Mesodermal cell (in vitro differentiated cells): ENCODE results near the gene SH3GLB2.
"Not testable (repeated sequence)": the region's sequence is repeated elsewhere in the genome, so short reads cannot be mapped to it uniquely, and the experiment has no call there.

Source experiments
- H3K27ac ChIP-seq: 2 replicates; pipeline ENCODE4 v1.7.0; 2013; ENCODE audit warnings: mild to moderate bottlenecking, low read depth, low read length, moderate library complexity; ENCODE audit not compliant: severe bottlenecking
- H3K36me3 ChIP-seq: 2 replicates; pipeline ENCODE4 v1.7.1; 2013; ENCODE audit warnings: mild to moderate bottlenecking, low read length, moderate library complexity; ENCODE audit not compliant: control insufficient read depth, insufficient read depth
- H3K4me1 ChIP-seq: one replicate; pipeline ENCODE4 v1.7.1; 2013; ENCODE audit warnings: mild to moderate bottlenecking, low read length; ENCODE audit not compliant: insufficient read depth, control insufficient read depth, poor library complexity, severe bottlenecking
- H3K4me3 ChIP-seq: 2 replicates; pipeline ENCODE4 v1.7.0; 2013; ENCODE audit warnings: low read length, control low read depth, mild to moderate bottlenecking; ENCODE audit not compliant: insufficient read depth, poor library complexity, severe bottlenecking; ENCODE audit errors: extremely low read depth
- H3K9me3 ChIP-seq: 2 replicates; pipeline ENCODE4 v1.7.1; 2013; ENCODE audit warnings: mild to moderate bottlenecking, low read length, moderate library complexity; ENCODE audit not compliant: control insufficient read depth
- WGBS, 2 experiments: methylation state at CpG; one replicate each; pipeline ENCODE4 v1.1.5; 2013; ENCODE audit warnings: missing lambda C conversion rate in 2 of 2; ENCODE audit not compliant: insufficient coverage in 2 of 2; 5-methylcytosine and 5-hydroxymethylcytosine counted together

The SH3GLB2 gene

GRCh38 chr9:128995791-128996190 lies 32.3 kb downstream of the SH3GLB2 start:
- no peaks in the 10 kb centered on the region for H3K9me3 ChIP-seq
- no peak overlapping the region for H3K4me3 ChIP-seq
- H3K36me3 ChIP-seq, result peaks cover 97% of the 10 kb centered on the region
- no peaks in the 10 kb centered on the region for H3K4me1 ChIP-seq
- H3K27ac ChIP-seq, result no peak overlapping the region
- 91 to 93% methylated on average over 3 to 5 of the region's 5 CpGs for WGBS, 2 experiments

GRCh38 chr9:128992995-128993394 lies 35.1 kb downstream of the SH3GLB2 start:
- no peak overlapping the region for H3K27ac ChIP-seq
- no peak overlapping the region for H3K4me3 ChIP-seq
- WGBS, 2 experiments, result 96 to 97% methylated on average over 6 to 7 of the region's 7 CpGs
- no peaks in the 10 kb centered on the region for H3K4me1 ChIP-seq
- H3K9me3 ChIP-seq, result no peaks in the 10 kb centered on the region
- H3K36me3 ChIP-seq, result peaks cover 94% of the 10 kb centered on the region

GRCh38 chr9:128987805-128988204 lies 40.3 kb downstream of the SH3GLB2 start:
- WGBS, 2 experiments, result 87 to 100% methylated on average over 3 of the region's 5 CpGs
- no peak overlapping the region for H3K27ac ChIP-seq

GRCh38 chr9:128986671-128987070 lies 41.5 kb downstream of the SH3GLB2 start:
- 98% methylated on average over 4 to 5 of the region's 5 CpGs for WGBS, 2 experiments
- no peak overlapping the region for H3K27ac ChIP-seq
- H3K4me1 ChIP-seq, result no peaks in the 10 kb centered on the region
- H3K9me3 ChIP-seq, result no peaks in the 10 kb centered on the region
- H3K36me3 ChIP-seq, result peaks cover 95% of the 10 kb centered on the region
- H3K4me3 ChIP-seq, result no peak overlapping the region

More at GRCh38 chr9:128987805-128988204, 40.3 kb downstream of the SH3GLB2 start:
- Histone ChIP-seq H3K4me3 (no peak overlapping the region), H3K36me3 (peaks cover 93% of the 10 kb centered on the region), H3K4me1 (no peaks in the 10 kb centered on the region), H3K9me3 (no peaks in the 10 kb centered on the region)

GRCh38 chr9:128983536-128983935 lies 44.6 kb downstream of the SH3GLB2 start:
- Histone ChIP-seq H3K4me1 (no peaks in the 10 kb centered on the region), H3K27ac (no peak overlapping the region), H3K36me3 (peaks cover 95% of the 10 kb centered on the region), H3K4me3 (no peak overlapping the region), H3K9me3 (no peaks in the 10 kb centered on the region)
- WGBS, 2 experiments, result 92 to 94% methylated on average over 3 to 5 of the region's 8 CpGs

- Histone ChIP-seq H3K4me1 (no peaks in the 10 kb centered on the region), H3K4me3 (no peak overlapping the region), H3K36me3 (peaks cover 97% of the 10 kb centered on the region), H3K9me3 (no peaks in the 10 kb centered on the region), H3K27ac (no peak overlapping the region)
- 92% methylated on average over 2 of the region's 3 CpGs; no CpG with 5 or more reads in 1 of the 2 experiments for WGBS, 2 experiments
These were observed 49.0 kb downstream of the SH3GLB2 start for GRCh38 chr9:128979111-128979510.

GRCh38 chr9:128972956-128973355 lies 55.2 kb downstream of the SH3GLB2 start:
- H3K36me3 ChIP-seq, result peaks cover 96% of the 10 kb centered on the region
- 93 to 94% methylated on average over 2 to 3 of the region's 4 CpGs for WGBS, 2 experiments

GRCh38 chr9:128969491-128969890 lies 58.6 kb downstream of the SH3GLB2 start:
- H3K36me3 ChIP-seq, result peaks cover 87% of the 10 kb centered on the region
- H3K4me3 ChIP-seq, result no peak overlapping the region
- H3K9me3 ChIP-seq, result no peaks in the 10 kb centered on the region
- WGBS, 2 experiments, result 87 to 100% methylated on average over 5 of the region's 5 CpGs
- H3K4me1 ChIP-seq, result no peaks in the 10 kb centered on the region
- H3K27ac ChIP-seq, result no peak overlapping the region

More at GRCh38 chr9:128972956-128973355, 55.2 kb downstream of the SH3GLB2 start:
- Histone ChIP-seq H3K4me1 (no peaks in the 10 kb centered on the region), H3K4me3 (no peak overlapping the region), H3K27ac (no peak overlapping the region), H3K9me3 (no peaks in the 10 kb centered on the region)

GRCh38 chr9:128961403-128961802 lies 66.7 kb downstream of the SH3GLB2 start:
- H3K4me3 ChIP-seq, H3K9me3 ChIP-seq, H3K4me1 ChIP-seq, H3K27ac ChIP-seq: not testable (repeated sequence)
- peaks cover 80% of the 10 kb centered on the region for H3K36me3 ChIP-seq
- 78 to 82% methylated on average over 2 to 3 of the region's 9 CpGs for WGBS, 2 experiments
